Measurements from ENCODE around the gene ST8SIA4. TPM values are rescaled to one million over a fixed set of nuclear protein-coding genes. Genes with fewer than 3 reads are reported as not detected.
A peak's percentile ranks its signal among the peaks of the same experiment; 100 is the strongest.

Gene ST8SIA4
- total and polyA plus RNA-seq, 3 experiments from 2014 or later = 17.5 to 56.9 (median 53.5) TPM

- CTCF ChIA-PET = interaction anchor here (3.3 kb wide), 2 partner anchors 10 to 13 kb away, joined by 14 to 17 read pairs; partner anchors contain the start of gene ST8SIA4
These were observed 12.5 kb downstream of the ST8SIA4 start for GRCh38 chr5:100890461-100891008.

DNA sequence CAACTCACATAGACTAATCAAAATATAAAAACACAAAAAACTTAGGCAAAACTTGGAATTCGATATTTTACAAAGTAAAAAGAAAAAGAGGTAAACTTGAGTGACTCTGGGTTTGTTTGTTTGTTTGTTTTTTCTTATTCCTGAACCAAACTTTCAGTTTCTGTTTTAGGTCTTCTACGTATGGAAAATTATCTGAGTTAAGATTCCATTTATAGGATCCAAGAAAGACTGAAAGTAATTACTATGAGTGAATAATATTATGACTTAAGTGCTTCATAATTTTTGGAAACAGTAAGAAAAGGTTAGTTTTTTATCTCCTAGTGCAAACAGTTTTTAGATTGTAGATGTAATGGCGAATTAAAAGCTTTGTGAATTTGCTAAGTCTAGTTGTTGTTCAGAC, 13.2 kb downstream of the ST8SIA4 start:
- POLR2A ChIA-PET = interaction anchor here (0.6 to 4.7 kb wide), 2 partner anchors 13 to 113 kb away, joined by 4 to 39 read pairs; partner anchors contain the start of gene ST8SIA4
- peaks cover 3 to 35% (median 11%) of the 10 kb centered on the region in 3 donors for H3K36me3 Mint-ChIP-seq
- H3K36me3 ChIP-seq (ENCODE audit: insufficient read depth, low read length) = no peaks in the 10 kb centered on the region
- H3K9me3 ChIP-seq (ENCODE audit: low read length) = no peaks in the 10 kb centered on the region
- no peaks in the 10 kb centered on the region for H3K27me3 Mint-ChIP-seq
- peak overlapping the region; percentile 69 to 81 (median 76) for H3K4me3 Mint-ChIP-seq
- H3K27ac Mint-ChIP-seq = peak overlapping the region; percentile 70 to 94 (median 88)
- CTCF ChIA-PET = interaction anchor here (3.3 kb wide), 2 partner anchors 11 to 13 kb away, joined by 14 to 17 read pairs; partner anchors contain the start of gene ST8SIA4
- H3K27ac ChIP-seq (ENCODE audit: low read depth, low read length) = peak overlapping the region; percentile 14
- no peaks in the 10 kb centered on the region for H3K27me3 ChIP-seq (ENCODE audit: insufficient read depth, low read length, poor library complexity, severe bottlenecking)
- peaks cover 62 to 88% (median 86%) of the 10 kb centered on the region in 3 donors for H3K4me1 Mint-ChIP-seq
- H3K4me1 ChIP-seq (ENCODE audit: insufficient read depth, low read length) = peaks cover 45% of the 10 kb centered on the region
- DNase-seq = no peak
- no peaks in the 10 kb centered on the region for H3K9me3 Mint-ChIP-seq
- peak overlapping the region; percentile 21 for H3K4me3 ChIP-seq (ENCODE audit: low read length)

More at GRCh38 chr5:100890461-100891008, 12.5 kb downstream of the ST8SIA4 start:
- Mint-ChIP-seq H3K27ac (peak overlapping the region; percentile 70 to 94 (median 88)), H3K36me3 (peaks cover 6 to 38% (median 13%) of the 10 kb centered on the region in 3 donors), H3K4me3 (peak overlapping the region; percentile 69 to 81 (median 76)), H3K27me3 (no peaks in the 10 kb centered on the region), H3K4me1 (peaks cover 65 to 92% (median 89%) of the 10 kb centered on the region in 3 donors), H3K9me3 (no peaks in the 10 kb centered on the region)
- Histone ChIP-seq H3K4me3 (ENCODE audit: low read length) (peak overlapping the region; percentile 21), H3K27ac (ENCODE audit: low read depth, low read length) (peak overlapping the region; percentile 14), H3K9me3 (ENCODE audit: low read length) (no peaks in the 10 kb centered on the region), H3K36me3 (ENCODE audit: insufficient read depth, low read length) (no peaks in the 10 kb centered on the region), H3K4me1 (ENCODE audit: insufficient read depth, low read length) (peaks cover 45% of the 10 kb centered on the region), H3K27me3 (ENCODE audit: insufficient read depth, low read length, poor library complexity, severe bottlenecking) (no peaks in the 10 kb centered on the region)
- POLR2A ChIA-PET = interaction anchor here (0.6 to 4.7 kb wide), 2 partner anchors 12 to 114 kb away, joined by 4 to 39 read pairs; partner anchors contain the start of gene ST8SIA4
- no peak for DNase-seq

GRCh38 chr5:100889165-100889743, 13.8 kb downstream of the ST8SIA4 start:
- H3K27ac Mint-ChIP-seq = peak overlapping the region; percentile 83 to 94 (median 88)
- H3K36me3 ChIP-seq (ENCODE audit: insufficient read depth, low read length) = no peaks in the 10 kb centered on the region
- H3K4me3 Mint-ChIP-seq = peak overlapping the region; percentile 69 to 84 (median 79)
- ChIA-PET POLR2A (interaction anchor here (4.7 kb wide), 1 partner anchor 13 kb away, joined by 39 read pairs; the partner anchor contains the start of gene ST8SIA4), CTCF (interaction anchor here (0.9 to 3.3 kb wide), 3 partner anchors 11 to 20 kb away, joined by 3 to 17 read pairs (median 14); partner anchors contain the start of gene ST8SIA4)
- H3K36me3 Mint-ChIP-seq = peaks cover 3 to 36% (median 10%) of the 10 kb centered on the region in 3 donors
- DNase-seq = peak in 2 of 5 donors; percentile 33 to 49
- no peaks in the 10 kb centered on the region for H3K27me3 Mint-ChIP-seq
- no peaks in the 10 kb centered on the region for H3K9me3 Mint-ChIP-seq
- H3K4me1 Mint-ChIP-seq = peaks cover 63 to 88% (median 86%) of the 10 kb centered on the region in 3 donors
- no peaks in the 10 kb centered on the region for H3K9me3 ChIP-seq (ENCODE audit: low read length)
- no peak overlapping the region for H3K4me3 ChIP-seq (ENCODE audit: low read length)
- no peak overlapping the region for H3K27ac ChIP-seq (ENCODE audit: low read depth, low read length)
- H3K4me1 ChIP-seq (ENCODE audit: insufficient read depth, low read length) = peaks cover 49% of the 10 kb centered on the region
- no peaks in the 10 kb centered on the region for H3K27me3 ChIP-seq (ENCODE audit: insufficient read depth, low read length, poor library complexity, severe bottlenecking)

DNA sequence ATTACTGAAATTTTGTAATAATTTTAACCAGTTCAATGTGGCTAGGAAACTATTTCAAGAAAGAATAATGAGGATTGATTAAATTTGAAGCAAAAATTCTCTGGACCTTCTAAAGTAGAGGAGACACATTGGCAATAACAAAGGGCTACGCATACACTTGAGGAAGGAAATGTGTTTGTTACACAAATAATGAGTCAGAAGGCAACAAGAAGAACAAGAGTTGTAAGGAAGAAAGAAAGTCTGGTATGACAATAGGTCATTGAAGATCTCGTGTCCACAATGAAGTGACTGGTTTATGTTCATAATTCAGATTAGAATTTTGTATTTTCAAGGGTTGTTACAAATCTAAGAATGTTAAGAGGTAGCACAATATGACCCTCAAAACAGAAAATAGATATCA, 25.8 kb downstream of the ST8SIA4 start:
- Mint-ChIP-seq H3K27ac (peak overlapping the region in 3 of 8 donors; percentile 1 to 4 (median 4)), H3K27me3 (no peaks in the 10 kb centered on the region), H3K36me3 (peaks cover 10 to 64% (median 22%) of the 10 kb centered on the region in 3 donors), H3K4me1 (peaks cover 61 to 83% (median 81%) of the 10 kb centered on the region in 3 donors), H3K4me3 (no peak overlapping the region), H3K9me3 (no peaks in the 10 kb centered on the region)
- CTCF ChIA-PET = no interaction called here
- H3K27ac ChIP-seq (ENCODE audit: low read depth, low read length) = no peak overlapping the region
- H3K36me3 ChIP-seq (ENCODE audit: insufficient read depth, low read length) = peaks cover 3% of the 10 kb centered on the region
- DNase-seq = no peak
- no peaks in the 10 kb centered on the region for H3K9me3 ChIP-seq (ENCODE audit: low read length)
- H3K4me1 ChIP-seq (ENCODE audit: insufficient read depth, low read length) = peaks cover 5% of the 10 kb centered on the region
- H3K4me3 ChIP-seq (ENCODE audit: low read length) = no peak overlapping the region
- POLR2A ChIA-PET = no interaction called here
- no peaks in the 10 kb centered on the region for H3K27me3 ChIP-seq (ENCODE audit: insufficient read depth, low read length, poor library complexity, severe bottlenecking)

DNA sequence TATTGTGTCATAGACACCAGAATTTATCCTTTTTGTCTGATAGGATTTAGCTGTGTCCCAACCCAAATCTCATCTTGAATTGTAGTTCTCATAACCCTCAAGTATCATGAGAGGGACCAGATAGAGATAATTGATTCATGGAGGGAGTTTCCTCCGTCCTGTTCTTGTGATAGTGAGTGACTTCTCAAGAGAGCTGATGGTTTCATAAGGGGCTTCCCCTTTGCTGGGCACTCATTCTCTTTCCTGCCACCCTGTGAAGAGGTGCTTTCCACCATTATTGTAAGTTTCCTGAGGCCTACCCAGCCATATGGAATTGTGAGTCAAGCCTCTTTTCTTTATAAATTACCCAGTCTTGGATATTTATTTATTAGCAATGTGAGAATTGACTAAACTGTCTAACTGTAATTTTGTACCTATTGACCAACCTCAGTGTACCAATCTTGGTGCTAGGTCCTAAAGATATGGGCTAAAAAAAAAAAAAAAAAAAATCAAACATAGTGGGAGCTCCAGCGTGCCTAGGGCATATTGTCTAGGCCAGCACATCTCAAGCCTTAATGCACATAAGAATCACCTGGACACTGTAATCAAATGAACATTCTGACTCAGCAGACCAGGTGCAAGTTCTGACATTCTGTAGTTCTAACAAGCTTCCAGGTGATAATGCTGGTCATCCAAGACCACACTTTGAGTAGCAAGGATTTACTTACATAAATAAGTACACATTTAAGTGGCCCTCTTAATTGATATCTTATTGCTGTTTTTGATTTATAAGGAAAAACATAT, 30.5 kb downstream of the ST8SIA4 start:
- H3K27ac Mint-ChIP-seq = peak overlapping the region in 5 of 8 donors; percentile 16 to 77 (median 40)
- H3K36me3 Mint-ChIP-seq = peaks cover 6 to 50% (median 26%) of the 10 kb centered on the region in 3 donors
- no peaks in the 10 kb centered on the region for H3K27me3 Mint-ChIP-seq
- no peak for DNase-seq
- no peaks in the 10 kb centered on the region for H3K27me3 ChIP-seq (ENCODE audit: insufficient read depth, low read length, poor library complexity, severe bottlenecking)
- no peaks in the 10 kb centered on the region for H3K9me3 ChIP-seq (ENCODE audit: low read length)
- H3K4me3 Mint-ChIP-seq = no peak overlapping the region
- peaks cover 3% of the 10 kb centered on the region for H3K36me3 ChIP-seq (ENCODE audit: insufficient read depth, low read length)
- H3K9me3 Mint-ChIP-seq = no peaks in the 10 kb centered on the region
- CTCF ChIA-PET = no interaction called here
- H3K4me1 Mint-ChIP-seq = peaks cover 48 to 85% (median 80%) of the 10 kb centered on the region in 3 donors
- no peak overlapping the region for H3K27ac ChIP-seq (ENCODE audit: low read depth, low read length)
- POLR2A ChIA-PET = interaction anchor here (0.8 to 1.2 kb wide), 2 partner anchors 11 to 31 kb away, joined by 3 read pairs; no protein-coding TSS in a partner anchor
- H3K4me3 ChIP-seq (ENCODE audit: low read length) = no peak overlapping the region
- peaks cover 9% of the 10 kb centered on the region for H3K4me1 ChIP-seq (ENCODE audit: insufficient read depth, low read length)

- Mint-ChIP-seq H3K4me3 (no peak overlapping the region), H3K27me3 (no peaks in the 10 kb centered on the region), H3K36me3 (peaks cover 16 to 38% (median 28%) of the 10 kb centered on the region in 3 donors), H3K27ac (peak overlapping the region in 1 of 8 donors; percentile 44), H3K4me1 (peaks cover 36 to 71% (median 70%) of the 10 kb centered on the region in 3 donors), H3K9me3 (no peaks in the 10 kb centered on the region)
- H3K27ac ChIP-seq (ENCODE audit: low read depth, low read length) = no peak overlapping the region
- CTCF ChIA-PET = no interaction called here
- H3K27me3 ChIP-seq (ENCODE audit: insufficient read depth, low read length, poor library complexity, severe bottlenecking) = no peaks in the 10 kb centered on the region
- no peak for DNase-seq
- POLR2A ChIA-PET = no interaction called here
- H3K4me1 ChIP-seq (ENCODE audit: insufficient read depth, low read length) = peaks cover 3% of the 10 kb centered on the region
- no peak overlapping the region for H3K4me3 ChIP-seq (ENCODE audit: low read length)
- H3K36me3 ChIP-seq (ENCODE audit: insufficient read depth, low read length) = no peaks in the 10 kb centered on the region
- H3K9me3 ChIP-seq (ENCODE audit: low read length) = no peaks in the 10 kb centered on the region
These were observed 36.0 kb downstream of the ST8SIA4 start for GRCh38 chr5:100867039-100867562.

GRCh38 chr5:100864931-100865330, 38.2 kb downstream of the ST8SIA4 start:
- Histone ChIP-seq H3K9me3 (ENCODE audit: low read length) (no peaks in the 10 kb centered on the region), H3K27ac (ENCODE audit: low read depth, low read length) (no peak overlapping the region), H3K4me1 (ENCODE audit: insufficient read depth, low read length) (peaks cover 7% of the 10 kb centered on the region), H3K4me3 (ENCODE audit: low read length) (no peak overlapping the region), H3K27me3 (ENCODE audit: insufficient read depth, low read length, poor library complexity, severe bottlenecking) (no peaks in the 10 kb centered on the region), H3K36me3 (ENCODE audit: insufficient read depth, low read length) (no peaks in the 10 kb centered on the region)
- no peak for DNase-seq
- H3K27ac Mint-ChIP-seq = peak overlapping the region in 1 of 8 donors; percentile 7
- peaks cover 48 to 77% (median 76%) of the 10 kb centered on the region in 3 donors for H3K4me1 Mint-ChIP-seq
- no peaks in the 10 kb centered on the region for H3K9me3 Mint-ChIP-seq
- H3K36me3 Mint-ChIP-seq = peaks cover 17 to 31% (median 27%) of the 10 kb centered on the region in 3 donors
- H3K27me3 Mint-ChIP-seq = no peaks in the 10 kb centered on the region
- H3K4me3 Mint-ChIP-seq = peak overlapping the region in 1 of 7 donors; percentile 38
- CTCF ChIA-PET = no interaction called here
- POLR2A ChIA-PET = no interaction called here
